WTC11 (cell line): Measurements from ENCODE around the gene POU3F3. TPM values are rescaled to one million over a fixed set of nuclear protein-coding genes. Genes with fewer than 3 reads are reported as not detected.
A peak's percentile ranks its signal among the peaks of the same experiment; 100 is the strongest.

Experiments used
- ATAC-seq: fragments of 200-7000 bp; cut with Tn5 transposase; 2 replicates; pipeline ENCODE4 v1.10.0; 2021; ENCODE audit warnings: mild to moderate bottlenecking, moderate library complexity
- CTCF ChIA-PET: fragments of 300-600 bp; sonication (Branson Sonifier 250); formaldehyde crosslinking; loops from one replicate; lab custom pipeline; 2021; ENCODE audit warnings: antibody characterized with exemption; lab: Charles Lee
- POLR2A ChIA-PET: fragments of 350-600 bp; sonication (Branson Sonifier 250); formaldehyde crosslinking; loops from one replicate; lab custom pipeline; 2021; ENCODE audit warnings: antibody characterized with exemption; lab: Charles Lee
- DNase-seq: peaks from one replicate; pipeline ENCODE4 v3.0.0; 2021; ENCODE audit warnings: low spot score
- H3K27ac Mint-ChIP-seq: 2 replicates; pipeline ENCODE4 v1.8.0; 2021; ENCODE audit warnings: mixed read lengths
- H3K27me3 Mint-ChIP-seq: 2 replicates; pipeline ENCODE4 v1.8.0; 2021; ENCODE audit warnings: low read depth, mild to moderate bottlenecking, moderate library complexity, mixed read lengths
- H3K36me3 Mint-ChIP-seq: 2 replicates; pipeline ENCODE4 v1.8.0; 2021; ENCODE audit warnings: mixed read lengths
- H3K4me1 Mint-ChIP-seq: 2 replicates; pipeline ENCODE4 v1.8.0; 2022; ENCODE audit warnings: mixed read lengths
- H3K4me3 Mint-ChIP-seq: 2 replicates; pipeline ENCODE4 v1.8.0; 2021; ENCODE audit warnings: mild to moderate bottlenecking, moderate library complexity, mixed read lengths
- H3K9me3 Mint-ChIP-seq: 2 replicates; pipeline ENCODE4 v1.8.0; 2021; ENCODE audit warnings: mixed read lengths
- AFF4 ChIP-seq: sonication (generic); formaldehyde crosslinking; IDR thresholded peaks from 2 replicates; pipeline ENCODE4 v1.8.1; 2023; ENCODE audit warnings: mild to moderate bottlenecking, missing genetic modification reagents, borderline replicate concordance
- ARID4B ChIP-seq: sonication (generic); formaldehyde crosslinking; IDR thresholded peaks from 2 replicates; pipeline ENCODE4 v1.8.0; 2023; ENCODE audit warnings: missing genetic modification reagents, mild to moderate bottlenecking, borderline replicate concordance
- ATF1 ChIP-seq: sonication (generic); formaldehyde crosslinking; IDR thresholded peaks from 2 replicates; pipeline ENCODE4 v1.8.1; 2023; ENCODE audit warnings: mild to moderate bottlenecking, moderate library complexity, missing genetic modification reagents
- CTCF ChIP-seq: fragments of 200-600 bp; IDR thresholded peaks from 2 replicates; pipeline ENCODE4 v1.8.0; 2022; ENCODE audit warnings: antibody characterized with exemption
- FOXK1 ChIP-seq: sonication (generic); formaldehyde crosslinking; IDR thresholded peaks from 2 replicates; pipeline ENCODE4 v1.8.0; 2022; ENCODE audit warnings: mild to moderate bottlenecking, moderate library complexity, missing genetic modification reagents
- FOXP1 ChIP-seq: sonication (generic); formaldehyde crosslinking; IDR thresholded peaks from 2 replicates; pipeline ENCODE4 v1.8.0; 2022; ENCODE audit warnings: missing genetic modification reagents, mild to moderate bottlenecking, moderate library complexity, borderline replicate concordance
- GTF2I ChIP-seq: fragments of 250-450 bp; sonication (Bioruptor Pico); conservative IDR thresholded peaks from 2 replicates; pipeline ENCODE4 v1.4.0; 2021; ENCODE audit warnings: mild to moderate bottlenecking
- HMGA2 ChIP-seq: fragments of 250-450 bp; sonication (Bioruptor Pico); IDR thresholded peaks from 2 replicates; pipeline ENCODE4 v1.4.0; 2021; ENCODE audit warnings: mild to moderate bottlenecking, moderate library complexity
- JUN ChIP-seq: sonication (generic); formaldehyde crosslinking; IDR thresholded peaks from 2 replicates; pipeline ENCODE4 v1.8.0; 2023; ENCODE audit warnings: mild to moderate bottlenecking, missing genetic modification reagents
- MYBL2 ChIP-seq: sonication (generic); formaldehyde crosslinking; IDR thresholded peaks from 2 replicates; pipeline ENCODE4 v1.8.1; 2023; ENCODE audit warnings: mild to moderate bottlenecking, moderate library complexity, missing genetic modification reagents
- NR1H2 ChIP-seq: sonication (generic); formaldehyde crosslinking; IDR thresholded peaks from 2 replicates; pipeline ENCODE4 v1.9.0; 2021; ENCODE audit warnings: mild to moderate bottlenecking, moderate library complexity, missing genetic modification reagents
- PRRX2 ChIP-seq: fragments of 250-450 bp; sonication (Bioruptor Pico); IDR thresholded peaks from 2 replicates; pipeline ENCODE4 v1.8.0; 2021; ENCODE audit warnings: mild to moderate bottlenecking
- SP1 ChIP-seq: sonication (generic); formaldehyde crosslinking; conservative IDR thresholded peaks from 2 replicates; pipeline ENCODE4 v1.8.1; 2022; ENCODE audit warnings: missing genetic modification reagents
- ZBTB21 ChIP-seq: sonication (generic); formaldehyde crosslinking; IDR thresholded peaks from 2 replicates; pipeline ENCODE4 v1.8.1; 2023; ENCODE audit warnings: mild to moderate bottlenecking, missing genetic modification reagents, borderline replicate concordance
- ZBTB43 ChIP-seq: sonication (generic); formaldehyde crosslinking; IDR thresholded peaks from 2 replicates; pipeline ENCODE4 v1.8.1; 2023; ENCODE audit warnings: mild to moderate bottlenecking, missing genetic modification reagents
- ZMAT4 ChIP-seq: fragments of 250-450 bp; sonication (Bioruptor Pico); IDR thresholded peaks from 2 replicates; pipeline ENCODE4 v1.9.0; 2021; ENCODE audit warnings: mild to moderate bottlenecking
- ZNF281 ChIP-seq: sonication (generic); formaldehyde crosslinking; IDR thresholded peaks from 2 replicates; pipeline ENCODE4 v1.8.0; 2023; ENCODE audit warnings: mild to moderate bottlenecking, missing genetic modification reagents
- ZNF396 ChIP-seq: fragments of 250-450 bp; sonication (Bioruptor Pico); IDR thresholded peaks from 2 replicates; pipeline ENCODE4 v1.8.0; 2021; ENCODE audit warnings: mild to moderate bottlenecking, moderate library complexity, borderline replicate concordance
- total RNA-seq: library from RNA; stranded (reverse); gene quantifications from 3 replicates; pipeline ENCODE4 v1.2.3, GENCODE V29; 2021

Gene POU3F3
- total RNA-seq, 1 experiment from 2014 or later, result not detected

- TF ChIP-seq ZMAT4, result no peak
- no peak for TF ChIP-seq ATF1 (CRISPR knock-in tag)
- no peak for TF ChIP-seq AFF4 (CRISPR knock-in tag)
- no peak for TF ChIP-seq NR1H2 (CRISPR knock-in tag)
- TF ChIP-seq JUN (CRISPR knock-in tag), result no peak
- peak; percentile 92 for TF ChIP-seq ZBTB43
- TF ChIP-seq MYBL2 (CRISPR knock-in tag), result 0 out of 2 replicates have a peak, but pooled peaks have one; percentile 52
- no peak for TF ChIP-seq ARID4B (CRISPR knock-in tag)
- 0 out of 2 replicates have a peak, but pooled peaks have one; percentile 18 for TF ChIP-seq ZBTB21 (CRISPR knock-in tag)
- no peak for TF ChIP-seq FOXK1
- no peak for TF ChIP-seq ZNF281 (CRISPR knock-in tag)
- TF ChIP-seq HMGA2, result no peak
- 0 out of 2 replicates have a peak, but pooled peaks have one; percentile 26 for TF ChIP-seq FOXP1 (CRISPR knock-in tag)
- TF ChIP-seq GTF2I (CRISPR knock-in tag), result no peak
- TF ChIP-seq ZNF396 (CRISPR knock-in tag), result no peak
- 0 out of 2 replicates have a peak, but pooled peaks have one; percentile 43 for TF ChIP-seq SP1 (CRISPR knock-in tag)
- no peak for TF ChIP-seq PRRX2 (CRISPR knock-in tag)
- TF ChIP-seq CTCF, result peak; percentile 37; the same call in 1 of the 2 replicates
- peak; percentile 73 for ATAC-seq
- POLR2A ChIA-PET, result interaction anchor here (1.1 to 1.4 kb wide), 2 partner anchors 11 to 19 kb away, joined by 3 to 5 read pairs; partner anchors contain the start of gene POU3F3
- H3K9me3 Mint-ChIP-seq, result no peaks in the 10 kb centered on the region
- peaks cover 31% of the 10 kb centered on the region for H3K4me1 Mint-ChIP-seq
- peak overlapping the region; percentile 79 for H3K4me3 Mint-ChIP-seq
- CTCF ChIA-PET, result interaction anchor here (0.5 to 3.2 kb wide), 16 partner anchors 9 to 363 kb away, joined by 3 to 59 read pairs (median 4); partner anchors contain the start of genes MRPS9 and POU3F3
- peak; percentile 71 for DNase-seq
- peaks cover 96% of the 10 kb centered on the region for H3K27me3 Mint-ChIP-seq
- no peak overlapping the region for H3K27ac Mint-ChIP-seq
- H3K36me3 Mint-ChIP-seq, result no peaks in the 10 kb centered on the region
Measured at GRCh38 chr2:104872866-104873688, 19.2 kb downstream of the POU3F3 start.
